ENCODE measurements around the gene STAP2.
"Not testable (repeated sequence)": the region's sequence is repeated elsewhere in the genome, so short reads cannot be mapped to it uniquely, and the experiment has no call there.

The STAP2 gene

GRCh38 chr19:4297901-4298809 is 40.5 kb downstream of the STAP2 start:
- no peak for DNase-seq

DNA sequence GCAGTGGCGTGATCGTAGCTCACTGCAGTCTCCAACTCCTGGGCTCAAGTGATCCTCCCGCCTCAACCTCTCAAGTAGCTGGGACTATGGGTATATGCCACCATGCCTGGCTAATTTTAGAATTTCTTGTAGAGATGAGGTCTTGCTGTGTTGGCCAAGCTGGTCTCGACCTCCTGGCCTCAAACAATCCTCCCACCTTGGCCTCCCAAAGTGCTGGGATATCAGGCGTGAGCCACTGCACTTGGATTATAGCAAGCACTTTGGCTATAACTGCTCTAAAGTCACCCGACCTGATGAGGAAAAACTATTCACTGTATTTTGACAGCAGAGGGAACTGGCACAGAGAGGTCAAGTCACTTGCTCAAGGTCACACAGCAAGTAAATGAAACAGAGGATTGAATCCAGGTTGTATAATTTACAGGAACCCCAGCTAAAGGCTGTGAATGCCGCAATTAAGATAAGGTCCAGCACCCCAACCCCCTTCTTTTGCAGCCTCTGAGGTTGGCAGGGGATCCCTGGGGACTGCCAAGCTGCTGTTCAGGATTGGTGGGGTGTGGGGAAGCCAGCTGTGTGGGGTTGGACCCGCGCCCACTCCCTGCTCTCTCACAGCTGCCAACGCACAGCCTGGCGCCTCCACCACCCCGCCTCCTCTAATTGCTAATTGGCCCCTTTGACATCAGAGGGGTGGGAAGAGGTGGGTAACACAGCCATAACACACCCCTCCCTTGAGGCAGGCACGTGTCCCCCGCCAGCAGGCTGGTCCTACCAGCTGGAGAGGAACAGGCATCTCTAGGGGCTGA is 42.5 kb downstream of the STAP2 start:
- DNase-seq, result no peak

DNA sequence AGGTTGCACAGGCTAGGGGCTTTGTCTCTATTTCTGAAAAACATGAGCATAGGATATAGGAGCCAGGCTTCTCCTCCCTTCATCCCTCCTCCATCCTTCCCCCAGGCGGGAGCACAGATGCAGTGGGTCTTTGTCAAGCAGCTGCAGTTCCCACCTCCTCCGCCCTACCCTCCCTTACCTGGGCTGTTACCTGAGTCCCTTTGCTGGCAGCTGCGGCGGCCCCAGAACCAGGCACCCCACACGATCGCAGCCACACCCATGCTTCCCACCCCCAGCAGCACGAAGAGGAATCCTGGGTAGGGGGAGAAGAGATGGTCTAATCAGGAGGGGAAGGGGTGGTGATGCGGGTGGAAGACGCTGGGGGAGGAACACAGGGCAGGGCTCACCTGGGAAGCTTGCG is 44.2 kb downstream of the STAP2 start:
- DNase-seq, result no peak

DNA sequence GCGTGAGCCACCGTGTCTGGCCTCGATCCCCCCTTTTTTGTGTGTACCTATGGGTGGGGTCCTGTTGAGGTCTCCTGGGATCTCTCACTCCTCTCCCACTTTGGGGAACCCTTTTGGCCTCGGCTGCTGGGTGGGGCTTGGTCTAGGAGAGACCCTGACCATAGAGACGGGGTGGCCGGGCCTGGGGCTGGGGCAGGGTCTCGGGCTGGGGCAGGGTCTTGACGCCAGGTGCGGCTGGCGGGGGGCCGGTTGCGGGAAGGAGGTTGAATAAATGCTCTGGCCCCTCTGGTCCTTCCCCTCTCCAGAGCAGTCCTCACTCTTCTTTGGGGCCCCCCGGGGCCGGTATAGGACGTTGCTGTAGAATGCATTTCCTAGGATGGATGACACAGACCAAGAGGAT is 46.1 kb downstream of the STAP2 start:
- DNase-seq, result no peak

GRCh38 chr19:4291184-4291732 is 47.4 kb downstream of the STAP2 start:
- DNase-seq, result no peak

DNA sequence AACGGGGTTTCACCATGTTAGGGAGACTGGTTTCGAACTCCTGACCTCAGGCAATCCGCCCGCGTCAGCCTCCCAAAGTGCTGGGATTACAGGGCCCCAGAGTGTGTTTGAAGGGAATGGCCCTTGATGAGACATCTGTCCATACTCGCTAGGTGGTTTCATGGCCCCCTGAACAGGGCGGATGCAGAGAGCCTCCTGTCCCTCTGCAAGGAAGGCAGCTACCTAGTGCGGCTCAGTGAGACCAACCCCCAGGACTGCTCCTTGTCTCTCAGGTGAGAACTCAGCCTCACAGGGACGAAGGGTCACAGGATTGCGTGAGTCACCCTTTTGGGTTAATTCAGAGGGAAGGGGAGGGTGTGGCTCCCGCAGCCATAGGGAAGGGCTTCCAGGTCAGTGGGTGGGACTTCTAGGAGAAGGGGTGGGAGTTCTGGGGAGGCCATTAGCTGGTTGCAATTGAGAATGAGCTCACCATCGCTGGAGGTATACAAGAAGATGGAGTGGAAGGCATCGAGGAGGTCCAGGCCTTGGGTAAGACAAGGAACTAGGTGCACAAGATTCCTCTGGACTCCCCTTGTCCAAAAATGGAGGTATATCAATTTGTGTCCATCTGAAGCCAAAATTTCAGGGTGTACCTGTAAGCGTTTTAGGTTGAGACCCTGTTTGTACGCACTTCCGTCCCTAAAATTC is 50.4 kb downstream of the STAP2 start:
- no peak for DNase-seq

DNA sequence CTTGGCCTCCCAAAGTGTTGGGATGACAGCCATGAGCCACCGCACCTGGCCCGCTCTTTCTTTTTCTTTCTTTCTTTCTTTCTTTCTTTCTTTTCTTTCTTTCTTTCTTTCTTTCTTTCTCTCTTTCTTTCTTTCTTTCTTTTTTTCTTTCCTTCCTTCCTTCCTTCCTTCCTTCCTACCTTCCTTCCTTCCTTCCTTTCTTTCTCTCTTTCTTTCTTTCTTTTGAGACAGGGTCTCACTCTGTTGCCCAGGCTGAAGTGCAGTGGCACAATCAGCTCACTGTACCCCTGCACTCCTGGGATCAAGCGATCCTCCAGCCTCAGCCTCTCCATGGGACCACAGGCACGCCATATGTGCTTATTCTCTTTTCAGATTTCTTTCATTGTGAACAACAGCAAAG is 52.5 kb downstream of the STAP2 start:
- DNase-seq, result not testable (repeated sequence)

DNA sequence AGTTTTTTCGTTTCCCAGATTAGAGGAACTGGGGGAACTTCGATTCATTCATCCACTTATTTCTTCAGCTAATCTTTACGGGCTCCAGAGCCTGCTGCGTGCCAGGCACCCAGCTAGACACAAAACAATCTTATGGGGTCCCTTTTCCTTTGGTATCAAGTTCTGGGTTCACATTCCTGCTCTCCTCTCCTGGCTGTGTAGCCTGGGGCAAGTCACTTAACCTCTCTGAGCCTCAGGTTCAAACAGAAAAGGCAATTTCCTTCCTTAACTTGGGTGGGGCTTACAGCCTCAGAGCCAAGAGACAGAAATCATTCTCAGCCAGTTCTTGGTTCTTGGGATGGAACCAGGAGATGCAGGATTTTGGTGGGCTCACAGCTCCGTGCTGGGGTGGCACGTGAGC is 53.7 kb downstream of the STAP2 start:
- no peak for DNase-seq

GRCh38 chr19:4284176-4284958 is 54.3 kb downstream of the STAP2 start:
- no peak for DNase-seq

DNA sequence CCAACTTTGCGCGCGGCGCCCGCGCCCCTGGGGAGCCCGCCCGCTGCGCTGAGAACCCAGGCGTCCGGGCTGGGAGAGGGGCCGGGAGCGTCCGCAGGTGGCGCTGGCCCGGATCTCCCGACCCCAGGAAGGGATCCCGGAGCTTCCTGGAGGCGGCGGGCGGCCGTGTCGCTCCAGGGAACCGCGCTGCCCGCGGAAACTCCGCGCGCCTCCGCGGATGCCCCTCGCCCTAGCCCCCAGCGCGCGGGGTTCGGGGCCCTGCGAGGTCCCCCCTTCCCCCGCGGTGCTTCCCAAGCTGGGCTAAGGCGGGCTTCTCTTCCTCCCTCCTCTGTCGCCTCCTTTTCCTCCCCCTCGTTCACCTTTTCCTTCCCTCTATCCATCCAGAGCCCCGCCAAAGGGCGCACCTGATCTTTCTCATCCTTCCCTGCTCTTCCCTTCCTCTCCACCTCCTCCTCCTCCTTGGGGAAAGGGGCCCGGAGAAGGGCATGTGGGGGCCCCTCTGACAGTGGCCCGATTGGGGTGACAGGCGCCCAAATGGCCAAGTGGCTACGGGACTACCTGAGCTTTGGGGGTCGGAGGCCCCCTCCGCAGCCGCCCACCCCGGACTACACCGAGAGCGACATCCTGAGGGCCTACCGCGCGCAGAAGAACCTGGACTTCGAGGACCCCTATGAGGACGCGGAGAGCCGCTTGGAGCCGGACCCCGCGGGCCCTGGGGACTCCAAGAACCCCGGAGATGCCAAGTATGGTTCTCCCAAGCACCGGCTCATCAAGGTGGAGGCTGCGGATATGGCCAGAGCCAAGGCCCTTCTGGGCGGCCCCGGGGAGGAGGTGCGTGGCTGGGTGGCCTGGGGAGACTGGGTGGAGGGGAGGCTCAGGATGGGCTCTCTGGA is 58.9 kb downstream of the STAP2 start:
- DNase-seq, result no peak

GRCh38 chr19:4279267-4279529 is 59.4 kb downstream of the STAP2 start:
- DNase-seq, result no peak

GRCh38 chr19:4278419-4279266 is 60.0 kb downstream of the STAP2 start, which contains the start of gene SHD:
Gene SHD (plus strand): TSS chr19:4279266. CDS start chr19:4280064, 798 bp downstream.
- no peak for DNase-seq

- DNase-seq, result no peak
Measured at GRCh38 chr19:4278010-4278409, 60.6 kb downstream of the STAP2 start.

DNA sequence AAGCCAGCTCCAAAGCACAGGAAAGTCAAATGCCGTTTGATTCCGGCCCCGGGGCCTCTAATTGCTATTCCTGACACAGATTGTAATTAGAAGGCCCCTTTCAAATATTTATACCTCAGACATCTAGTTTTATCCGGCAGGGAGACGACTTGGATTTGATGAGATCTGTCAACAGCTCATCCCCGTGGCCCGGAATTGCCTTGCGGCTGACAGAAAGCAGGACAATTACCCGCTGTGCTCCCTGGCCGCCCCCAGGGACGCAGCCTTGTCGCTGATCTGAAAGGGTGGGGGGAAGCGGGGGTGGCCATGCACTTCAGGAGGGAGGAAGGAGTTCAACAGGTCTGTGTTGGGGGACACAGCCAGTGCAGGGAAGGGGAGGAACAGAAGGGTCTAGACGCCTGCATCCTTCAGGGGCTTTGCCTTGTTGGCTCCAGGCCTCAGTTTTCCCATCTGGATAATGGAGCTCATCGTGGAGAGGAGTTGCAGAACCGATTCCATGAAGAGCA is 61.4 kb downstream of the STAP2 start:
- no peak for DNase-seq

DNA sequence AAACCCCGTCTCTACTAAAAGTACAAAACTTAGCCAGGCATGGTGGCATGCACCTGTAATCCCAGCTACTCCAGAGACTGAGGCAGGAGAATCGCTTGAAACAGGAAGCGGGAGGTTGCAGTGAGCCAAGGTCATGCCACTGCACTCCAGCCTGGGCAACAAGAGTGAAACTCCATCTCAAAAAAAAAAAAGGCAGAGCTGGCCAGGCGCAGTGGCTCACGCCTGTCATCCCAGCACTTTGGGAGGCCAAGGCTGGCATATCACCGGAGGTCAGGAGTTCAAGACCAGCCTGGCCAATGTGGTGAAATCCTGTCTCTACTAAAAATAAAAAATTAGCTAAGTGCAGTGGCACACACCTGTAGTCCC is 64.3 kb downstream of the STAP2 start:
- not testable (repeated sequence) for DNase-seq
